Ureter (tissue), 1 donor: ENCODE measurements around the gene AOX1. TPM values are rescaled to one million over a fixed set of nuclear protein-coding genes. Genes with fewer than 3 reads are reported as not detected.
"Not testable (repeated sequence)": the region's sequence is repeated elsewhere in the genome, so short reads cannot be mapped to it uniquely, and the experiment has no call there.

ENCODE experiments used
- DNase-seq: peaks from one replicate; pipeline ENCODE4 v3.0.0-alpha.2; 2020; ENCODE audit warnings: low spot score
- total RNA-seq: library from RNA; stranded (reverse); gene quantifications from one replicate; pipeline ENCODE4 v1.2.4, GENCODE V29; 2023
- donor health status: DM: yes; HTN: yes; CAD: no.

The AOX1 gene
- total RNA-seq, 1 donor from 2014 or later = 56.6 TPM

GRCh38 chr2:200602584-200602983 is 16.8 kb downstream of the AOX1 start:
- DNase-seq = no peak

GRCh38 chr2:200603972-200604371 is 18.2 kb downstream of the AOX1 start:
- no peak for DNase-seq

- DNase-seq = no peak
These were observed 18.9 kb downstream of the AOX1 start for GRCh38 chr2:200604571-200605255.

- DNase-seq = no peak
These were observed 22.7 kb downstream of the AOX1 start for GRCh38 chr2:200608341-200609027.

- no peak for DNase-seq
These were observed 23.3 kb downstream of the AOX1 start for GRCh38 chr2:200609028-200609614.

GRCh38 chr2:200610217-200610616 is 24.4 kb downstream of the AOX1 start:
- not testable (repeated sequence) for DNase-seq

GRCh38 chr2:200613692-200614091 is 27.9 kb downstream of the AOX1 start:
- no peak for DNase-seq

- DNase-seq = no peak
These were observed 28.4 kb downstream of the AOX1 start for GRCh38 chr2:200614249-200614648.

GRCh38 chr2:200615247-200615646 is 29.4 kb downstream of the AOX1 start:
- no peak for DNase-seq

GRCh38 chr2:200616193-200616592 is 30.4 kb downstream of the AOX1 start:
- DNase-seq = no peak

- no peak for DNase-seq
These were observed 30.8 kb downstream of the AOX1 start for GRCh38 chr2:200616656-200617055.

- DNase-seq = no peak
These were observed 31.6 kb downstream of the AOX1 start for GRCh38 chr2:200617156-200618053.

GRCh38 chr2:200618054-200618419 is 32.2 kb downstream of the AOX1 start:
- no peak for DNase-seq

GRCh38 chr2:200618590-200619021 is 32.8 kb downstream of the AOX1 start:
- DNase-seq = no peak

GRCh38 chr2:200619279-200619678 is 33.5 kb downstream of the AOX1 start:
- no peak for DNase-seq

GRCh38 chr2:200620606-200621390 is 35.0 kb downstream of the AOX1 start:
- no peak for DNase-seq

- DNase-seq = no peak
These were observed 36.3 kb downstream of the AOX1 start for GRCh38 chr2:200622106-200622505.

GRCh38 chr2:200624026-200624425 is 38.2 kb downstream of the AOX1 start:
- DNase-seq = no peak

- DNase-seq = no peak
These were observed 38.8 kb downstream of the AOX1 start for GRCh38 chr2:200624658-200625057.

- no peak for DNase-seq
These were observed 39.5 kb downstream of the AOX1 start for GRCh38 chr2:200625282-200625681.

GRCh38 chr2:200625958-200626363 is 40.1 kb downstream of the AOX1 start:
- DNase-seq = no peak
